HEK293 (cell line): ENCODE measurements around the gene PTPRJ.

ENCODE experiments used
- CTCF ChIA-PET: fragments of 350-600 bp; formaldehyde crosslinking; extraction: SDS; loops from one replicate; lab custom pipeline; 2021; ENCODE audit warnings: antibody characterized with exemption; lab: Yijun Ruan, JAX
- POLR2A ChIA-PET: fragments of 300-600 bp; formaldehyde crosslinking; extraction: SDS; loops from one replicate; lab custom pipeline; 2020; ENCODE audit warnings: antibody characterized with exemption, inconsistent platforms; lab: Yijun Ruan, JAX
- H3K27ac ChIP-seq: fragments of 200-500 bp; sonication (Bioruptor generic); 2 replicates; pipeline ENCODE4 v1.5.1; 2014; ENCODE audit warnings: low read depth, low read length, control low read depth, inconsistent platforms; ENCODE audit errors: extremely low read depth
- H3K36me3 ChIP-seq, 2 experiments: fragments of 200-500 bp in 1 of 2; sonication (Bioruptor generic) in 1 of 2; 1 replicate in 1 of 2; 2 replicates in 1 of 2; pipeline ENCODE4 v1.5.1; 2014 to 2017; ENCODE audit warnings: inconsistent platforms in 2 of 2, low read length in 2 of 2; ENCODE audit not compliant: control insufficient read depth in 2 of 2, insufficient read depth in 1 of 2
- H3K4me1 ChIP-seq: fragments of 200-500 bp; sonication (Bioruptor generic); 2 replicates; pipeline ENCODE4 v1.5.1; 2014; ENCODE audit warnings: mild to moderate bottlenecking, low read length, inconsistent platforms; ENCODE audit not compliant: control insufficient read depth, insufficient read depth
- H3K4me3 ChIP-seq: 2 replicates; pipeline ENCODE4 v1.5.1; 2011; ENCODE audit warnings: low read depth, mild to moderate bottlenecking, control low read depth, low read length, moderate library complexity
- H3K9me3 ChIP-seq: fragments of 200-500 bp; sonication (Bioruptor generic); 2 replicates; pipeline ENCODE4 v1.5.1; 2014; ENCODE audit warnings: low read depth, low read length, inconsistent platforms; ENCODE audit not compliant: control insufficient read depth, insufficient read depth
- FEZF1 ChIP-seq: fragments of 450-650 bp; formaldehyde crosslinking; IDR thresholded peaks from 2 replicates; pipeline ENCODE4 v1.5.1; 2016; ENCODE audit warnings: missing biosample characterization, missing genetic modification characterization
- GFI1B ChIP-seq: fragments of 450-650 bp; formaldehyde crosslinking; IDR thresholded peaks from 2 replicates; pipeline ENCODE4 v1.5.1; 2016; ENCODE audit warnings: missing biosample characterization, missing genetic modification characterization
- SALL2 ChIP-seq: fragments of 450-650 bp; formaldehyde crosslinking; IDR thresholded peaks from 2 replicates; pipeline ENCODE4 v1.5.0; 2017; ENCODE audit warnings: missing biosample characterization, mild to moderate bottlenecking, missing genetic modification characterization, borderline replicate concordance
- SP3 ChIP-seq: fragments of 450-650 bp; formaldehyde crosslinking; IDR thresholded peaks from 2 replicates; pipeline ENCODE4 v1.5.1; 2016; ENCODE audit warnings: missing biosample characterization, missing genetic modification characterization
- YY1 ChIP-seq: fragments of 450-650 bp; formaldehyde crosslinking; IDR thresholded peaks from 2 replicates; pipeline ENCODE4 v1.5.1; 2018; ENCODE audit warnings: missing biosample characterization, missing genetic modification characterization
- ZBTB48 ChIP-seq: fragments of 450-650 bp; formaldehyde crosslinking; IDR thresholded peaks from 2 replicates; pipeline ENCODE4 v1.5.1; 2016; ENCODE audit warnings: missing biosample characterization, missing genetic modification characterization
- ZBTB8A ChIP-seq: fragments of 450-650 bp; formaldehyde crosslinking; IDR thresholded peaks from 2 replicates; pipeline ENCODE4 v1.5.1; 2016; ENCODE audit warnings: missing biosample characterization, missing genetic modification characterization
- ZNF133 ChIP-seq: fragments of 450-650 bp; formaldehyde crosslinking; IDR thresholded peaks from 2 replicates; pipeline ENCODE4 v1.5.1; 2016; ENCODE audit warnings: missing biosample characterization, missing genetic modification characterization
- ZNF169 ChIP-seq: fragments of 450-650 bp; formaldehyde crosslinking; IDR thresholded peaks from 2 replicates; pipeline ENCODE4 v1.5.1; 2016; ENCODE audit warnings: missing biosample characterization, missing genetic modification characterization
- ZNF324 ChIP-seq: fragments of 450-650 bp; formaldehyde crosslinking; IDR thresholded peaks from 2 replicates; pipeline ENCODE4 v1.5.1; 2016; ENCODE audit warnings: missing biosample characterization, missing genetic modification characterization
- ZNF416 ChIP-seq: fragments of 450-650 bp; formaldehyde crosslinking; IDR thresholded peaks from 2 replicates; pipeline ENCODE4 v1.5.1; 2016; ENCODE audit warnings: missing biosample characterization, missing genetic modification characterization
- ZNF629 ChIP-seq: fragments of 450-650 bp; formaldehyde crosslinking; IDR thresholded peaks from 2 replicates; pipeline ENCODE4 v1.5.1; 2017; ENCODE audit warnings: missing biosample characterization, missing genetic modification characterization
- ZNF654 ChIP-seq: fragments of 450-650 bp; formaldehyde crosslinking; IDR thresholded peaks from 2 replicates; pipeline ENCODE4 v1.5.1; 2016; ENCODE audit warnings: low read depth, missing biosample characterization, missing genetic modification characterization
- ZNF776 ChIP-seq: fragments of 450-650 bp; formaldehyde crosslinking; IDR thresholded peaks from 2 replicates; pipeline ENCODE4 v1.5.0; 2017; ENCODE audit warnings: missing biosample characterization, missing genetic modification characterization, borderline replicate concordance
- ZNF777 ChIP-seq: fragments of 450-650 bp; formaldehyde crosslinking; IDR thresholded peaks from 2 replicates; pipeline ENCODE4 v1.5.1; 2017; ENCODE audit warnings: missing biosample characterization, missing genetic modification characterization, borderline replicate concordance
- ZSCAN16 ChIP-seq: fragments of 450-650 bp; formaldehyde crosslinking; IDR thresholded peaks from 2 replicates; pipeline ENCODE4 v1.5.1; 2016; ENCODE audit warnings: missing biosample characterization, missing genetic modification characterization
- TF ChIP-seq, protein P1 (sequence below): fragments of 450-650 bp; formaldehyde crosslinking; IDR thresholded peaks from 2 replicates; pipeline ENCODE4 v1.5.1; 2016; ENCODE audit warnings: missing biosample characterization, missing genetic modification characterization
- TF ChIP-seq, protein P2 (sequence below): fragments of 450-650 bp; formaldehyde crosslinking; IDR thresholded peaks from 2 replicates; pipeline ENCODE4 v1.5.1; 2016; ENCODE audit warnings: missing biosample characterization, missing genetic modification characterization
- TF ChIP-seq, protein P3 (sequence below): fragments of 450-650 bp; IDR thresholded peaks from 2 replicates; pipeline ENCODE4 v1.5.1; 2018; ENCODE audit warnings: missing biosample characterization, missing genetic modification characterization
- TF ChIP-seq, protein P4 (sequence below): fragments of 450-650 bp; formaldehyde crosslinking; IDR thresholded peaks from 2 replicates; pipeline ENCODE4 v1.5.1; 2016; ENCODE audit warnings: missing biosample characterization, missing genetic modification characterization

Gene PTPRJ

DNA sequence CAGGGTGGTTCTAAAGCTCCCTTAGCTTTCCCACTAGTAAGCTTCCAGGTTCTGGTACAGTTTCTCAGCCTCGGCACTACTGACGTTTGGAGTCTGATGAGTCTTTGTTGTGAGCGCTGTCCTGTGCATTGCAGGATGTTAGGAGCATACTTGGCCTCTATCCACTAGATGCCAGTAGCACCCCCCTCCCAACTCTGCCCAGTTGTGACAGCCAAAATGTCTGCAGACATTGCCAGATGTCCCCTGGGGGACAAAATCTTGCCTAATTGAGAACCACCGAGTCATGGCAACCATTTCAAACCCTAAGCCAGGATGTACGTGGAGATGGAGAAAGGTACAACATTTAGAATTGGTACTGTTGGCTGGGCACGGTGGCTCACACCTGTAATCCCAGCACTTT, 68.7 kb downstream of the PTPRJ start:
- ChIA-PET CTCF (no interaction called here), POLR2A (no interaction called here)
- Histone ChIP-seq H3K36me3 (no peaks in the 10 kb centered on the region), H3K9me3 (no peaks in the 10 kb centered on the region)
- TF ChIP-seq SALL2 (tag by site-specific recombination) (no peak), ZNF133 (tag by site-specific recombination) (peak; percentile 73; the same call in 1 of the 2 replicates)
- TF ChIP-seq, all 188 proteins: peak for 1
- Histone ChIP-seq H3K27ac (no peak overlapping the region), H3K4me1 (no peaks in the 10 kb centered on the region), H3K4me3 (no peak overlapping the region)

DNA sequence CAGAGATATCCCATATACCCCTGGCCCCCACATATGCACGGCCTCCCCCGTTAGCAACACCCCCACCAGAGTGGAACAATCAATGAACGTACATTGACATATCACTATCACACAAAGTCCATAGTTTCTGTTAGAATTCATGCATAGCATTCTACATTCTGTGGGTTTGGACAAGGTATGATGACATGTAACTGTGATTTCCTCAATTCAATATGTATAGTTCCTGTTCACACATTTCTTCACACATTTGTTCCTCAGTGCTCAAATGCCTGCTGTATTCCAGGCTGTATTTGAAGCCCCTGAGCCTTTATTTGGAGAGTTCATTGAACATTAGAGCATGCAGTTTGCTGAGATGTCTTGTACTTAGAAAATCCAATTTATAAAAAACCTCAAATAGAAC, 69.9 kb downstream of the PTPRJ start:
- Histone ChIP-seq H3K36me3 (no peaks in the 10 kb centered on the region), H3K4me1 (no peaks in the 10 kb centered on the region), H3K4me3 (no peak overlapping the region), H3K27ac (no peak overlapping the region), H3K9me3 (no peaks in the 10 kb centered on the region)
- POLR2A ChIA-PET: no interaction called here
- no peak for TF ChIP-seq ZNF654 (tag by site-specific recombination)
- TF ChIP-seq, protein P1, sequence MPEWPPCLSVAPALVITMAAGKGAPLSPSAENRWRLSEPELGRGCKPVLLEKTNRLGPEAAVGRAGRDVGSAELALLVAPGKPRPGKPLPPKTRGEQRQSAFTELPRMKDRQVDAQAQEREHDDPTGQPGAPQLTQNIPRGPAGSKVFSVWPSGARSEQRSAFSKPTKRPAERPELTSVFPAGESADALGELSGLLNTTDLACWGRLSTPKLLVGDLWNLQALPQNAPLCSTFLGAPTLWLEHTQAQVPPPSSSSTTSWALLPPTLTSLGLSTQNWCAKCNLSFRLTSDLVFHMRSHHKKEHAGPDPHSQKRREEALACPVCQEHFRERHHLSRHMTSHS: no peak
- TF ChIP-seq YY1 (tag by site-specific recombination): no peak
- no peak for TF ChIP-seq ZNF324
- TF ChIP-seq, protein P2, sequence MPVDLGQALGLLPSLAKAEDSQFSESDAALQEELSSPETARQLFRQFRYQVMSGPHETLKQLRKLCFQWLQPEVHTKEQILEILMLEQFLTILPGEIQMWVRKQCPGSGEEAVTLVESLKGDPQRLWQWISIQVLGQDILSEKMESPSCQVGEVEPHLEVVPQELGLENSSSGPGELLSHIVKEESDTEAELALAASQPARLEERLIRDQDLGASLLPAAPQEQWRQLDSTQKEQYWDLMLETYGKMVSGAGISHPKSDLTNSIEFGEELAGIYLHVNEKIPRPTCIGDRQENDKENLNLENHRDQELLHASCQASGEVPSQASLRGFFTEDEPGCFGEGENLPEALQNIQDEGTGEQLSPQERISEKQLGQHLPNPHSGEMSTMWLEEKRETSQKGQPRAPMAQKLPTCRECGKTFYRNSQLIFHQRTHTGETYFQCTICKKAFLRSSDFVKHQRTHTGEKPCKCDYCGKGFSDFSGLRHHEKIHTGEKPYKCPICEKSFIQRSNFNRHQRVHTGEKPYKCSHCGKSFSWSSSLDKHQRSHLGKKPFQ (tag by site-specific recombination): no peak
- TF ChIP-seq ZNF629 (tag by site-specific recombination): no peak
- CTCF ChIA-PET: no interaction called here

DNA sequence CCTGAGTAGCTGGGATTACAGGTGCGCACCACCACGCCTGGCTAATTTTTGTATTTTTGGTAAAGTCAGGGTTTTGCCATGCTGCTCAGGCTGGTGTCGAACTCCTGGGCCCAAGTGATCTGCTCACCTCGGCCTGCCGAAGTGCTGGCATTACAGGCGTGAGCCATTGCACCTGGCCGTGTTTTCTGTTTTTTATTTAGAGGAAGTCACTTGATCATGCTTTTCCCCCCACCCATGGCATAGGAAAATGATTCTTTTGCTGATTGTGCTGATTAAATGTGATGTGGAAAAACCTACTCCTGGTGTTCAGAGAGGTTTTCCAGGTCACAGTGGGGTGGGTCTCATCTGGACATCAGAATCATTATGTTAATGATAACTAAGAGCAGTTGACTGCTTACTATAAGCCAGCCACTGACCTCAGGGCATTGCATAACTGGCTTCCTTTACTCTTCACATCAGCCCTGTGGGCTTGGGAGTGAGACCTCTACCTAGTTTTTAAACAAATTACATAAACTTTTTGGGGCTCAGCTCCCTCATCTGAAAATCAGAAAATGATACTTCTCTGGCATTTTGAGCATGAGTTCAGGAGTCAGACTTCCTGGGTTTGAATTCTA, 71.0 kb downstream of the PTPRJ start:
- Histone ChIP-seq H3K9me3 (no peaks in the 10 kb centered on the region), H3K36me3 (no peaks in the 10 kb centered on the region), H3K4me1 (no peaks in the 10 kb centered on the region), H3K4me3 (no peak overlapping the region), H3K27ac (no peak overlapping the region)
- POLR2A ChIA-PET: no interaction called here
- CTCF ChIA-PET: interaction anchor here (1.4 kb wide), 1 partner anchor 117 kb away, joined by 5 read pairs; no protein-coding TSS in a partner anchor
- TF ChIP-seq FEZF1 (tag by site-specific recombination): no peak
- TF ChIP-seq SP3 (tag by site-specific recombination): no peak
- no peak for TF ChIP-seq ZSCAN16
- TF ChIP-seq ZNF416 (tag by site-specific recombination): no peak
- no peak for TF ChIP-seq ZBTB8A (tag by site-specific recombination)
- TF ChIP-seq ZNF777 (tag by site-specific recombination): no peak
- TF ChIP-seq, protein P3, sequence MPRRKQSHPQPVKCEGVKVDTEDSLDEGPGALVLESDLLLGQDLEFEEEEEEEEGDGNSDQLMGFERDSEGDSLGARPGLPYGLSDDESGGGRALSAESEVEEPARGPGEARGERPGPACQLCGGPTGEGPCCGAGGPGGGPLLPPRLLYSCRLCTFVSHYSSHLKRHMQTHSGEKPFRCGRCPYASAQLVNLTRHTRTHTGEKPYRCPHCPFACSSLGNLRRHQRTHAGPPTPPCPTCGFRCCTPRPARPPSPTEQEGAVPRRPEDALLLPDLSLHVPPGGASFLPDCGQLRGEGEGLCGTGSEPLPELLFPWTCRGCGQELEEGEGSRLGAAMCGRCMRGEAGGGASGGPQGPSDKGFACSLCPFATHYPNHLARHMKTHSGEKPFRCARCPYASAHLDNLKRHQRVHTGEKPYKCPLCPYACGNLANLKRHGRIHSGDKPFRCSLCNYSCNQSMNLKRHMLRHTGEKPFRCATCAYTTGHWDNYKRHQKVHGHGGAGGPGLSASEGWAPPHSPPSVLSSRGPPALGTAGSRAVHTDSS (tag by site-specific recombination): no peak
- TF ChIP-seq ZBTB48 (tag by site-specific recombination): no peak
- TF ChIP-seq GFI1B (tag by site-specific recombination): no peak
- TF ChIP-seq ZNF776 (tag by site-specific recombination): no peak
- no peak for TF ChIP-seq ZNF169
- TF ChIP-seq, protein P4, sequence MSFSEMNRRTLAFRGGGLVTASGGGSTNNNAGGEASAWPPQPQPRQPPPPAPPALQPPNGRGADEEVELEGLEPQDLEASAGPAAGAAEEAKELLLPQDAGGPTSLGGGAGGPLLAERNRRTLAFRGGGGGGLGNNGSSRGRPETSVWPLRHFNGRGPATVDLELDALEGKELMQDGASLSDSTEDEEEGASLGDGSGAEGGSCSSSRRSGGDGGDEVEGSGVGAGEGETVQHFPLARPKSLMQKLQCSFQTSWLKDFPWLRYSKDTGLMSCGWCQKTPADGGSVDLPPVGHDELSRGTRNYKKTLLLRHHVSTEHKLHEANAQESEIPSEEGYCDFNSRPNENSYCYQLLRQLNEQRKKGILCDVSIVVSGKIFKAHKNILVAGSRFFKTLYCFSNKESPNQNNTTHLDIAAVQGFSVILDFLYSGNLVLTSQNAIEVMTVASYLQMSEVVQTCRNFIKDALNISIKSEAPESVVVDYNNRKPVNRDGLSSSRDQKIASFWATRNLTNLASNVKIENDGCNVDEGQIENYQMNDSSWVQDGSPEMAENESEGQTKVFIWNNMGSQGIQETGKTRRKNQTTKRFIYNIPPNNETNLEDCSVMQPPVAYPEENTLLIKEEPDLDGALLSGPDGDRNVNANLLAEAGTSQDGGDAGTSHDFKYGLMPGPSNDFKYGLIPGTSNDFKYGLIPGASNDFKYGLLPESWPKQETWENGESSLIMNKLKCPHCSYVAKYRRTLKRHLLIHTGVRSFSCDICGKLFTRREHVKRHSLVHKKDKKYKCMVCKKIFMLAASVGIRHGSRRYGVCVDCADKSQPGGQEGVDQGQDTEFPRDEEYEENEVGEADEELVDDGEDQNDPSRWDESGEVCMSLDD: no peak
